Muscle of leg (tissue), 11 donors: ENCODE results near the gene CLCN6. TPM values are rescaled to one million over a fixed set of nuclear protein-coding genes. Genes with fewer than 3 reads are reported as not detected.

Source experiments
- DNase-seq: peaks from one replicate; pipeline ENCODE4 v3.0.0; 2013
- H3K27ac ChIP-seq: one replicate; pipeline ENCODE4 v1.5.1; 2013; ENCODE audit warnings: mild to moderate bottlenecking, low read length, control low read depth
- H3K27me3 ChIP-seq: one replicate; pipeline ENCODE4 v1.6.1; 2013; ENCODE audit warnings: low read length; ENCODE audit not compliant: control insufficient read depth, insufficient read depth
- H3K36me3 ChIP-seq: one replicate; pipeline ENCODE4 v1.6.1; 2013; ENCODE audit warnings: low read length; ENCODE audit not compliant: control insufficient read depth, insufficient read depth
- H3K4me1 ChIP-seq: one replicate; pipeline ENCODE4 v1.6.1; 2013; ENCODE audit warnings: low read length; ENCODE audit not compliant: control insufficient read depth, insufficient read depth
- H3K4me3 ChIP-seq: one replicate; pipeline ENCODE4 v1.5.1; 2013; ENCODE audit warnings: low read length, control low read depth
- H3K9me3 ChIP-seq: replicated peaks from 2 replicates; pipeline ENCODE4 v1.6.1; 2013; ENCODE audit warnings: low read depth, low read length; ENCODE audit not compliant: control insufficient read depth
- WGBS: methylation state at CpG from one replicate; pipeline ENCODE4 v1.1.5; 2013; ENCODE audit warnings: missing lambda C conversion rate; ENCODE audit not compliant: insufficient coverage; 5-methylcytosine and 5-hydroxymethylcytosine counted together
- polyA plus RNA-seq, 8 donors: library from polyadenylated mRNA; unstranded; fragments of 120-200 nt; gene quantifications; one replicate each; pipeline versions ENCODE4 v1.2.1 to v1.2.3, GENCODE V29; 2013; ENCODE audit warnings: inconsistent platforms in 1 of 8, low replicate concordance in 1 of 8; ENCODE audit not compliant: insufficient read length in 8 of 8, insufficient read depth in 1 of 8
- total RNA-seq: library from RNA; stranded (reverse); fragments of 120-200 nt; gene quantifications from one replicate; pipeline ENCODE4 v1.2.4, GENCODE V29; 2013

CLCN6 gene
- total and polyA plus RNA-seq, 9 donors: 7.5 to 16.2 (median 11.9) TPM

DNA sequence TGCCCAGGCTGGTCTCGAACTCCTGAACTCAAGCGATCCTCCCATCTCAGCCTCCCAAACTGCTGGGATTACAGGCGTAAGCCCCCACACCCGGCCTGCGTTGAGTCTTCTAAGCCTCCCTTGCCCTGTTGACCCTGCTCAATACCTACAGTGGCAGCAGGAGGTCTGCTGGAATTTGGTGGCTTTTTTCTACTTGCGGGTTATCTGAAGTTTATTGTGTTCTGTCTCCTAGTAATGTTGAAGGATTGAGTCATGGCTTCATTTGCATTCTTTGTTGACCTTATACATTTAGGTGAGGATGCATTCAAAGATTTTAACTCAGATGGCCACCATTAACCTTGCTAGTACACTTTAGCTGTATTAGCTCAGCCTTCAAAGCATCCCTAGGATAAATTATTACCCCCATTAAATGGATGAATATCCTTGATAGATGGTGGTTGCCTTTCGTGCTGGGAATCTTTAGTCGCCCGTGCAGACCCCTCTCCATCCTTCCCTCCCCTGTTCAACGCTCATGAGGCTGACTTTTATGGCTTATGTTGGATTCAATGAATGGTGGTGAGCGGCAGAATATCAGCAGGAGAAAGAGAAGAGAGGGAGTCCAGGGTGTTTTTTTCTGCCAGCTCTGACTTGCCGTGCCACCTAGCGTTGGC is 62.5 kb downstream of the CLCN6 start:
- WGBS: 60% methylated on average over 1 of the region's 13 CpGs
- H3K9me3 ChIP-seq: no peaks in the 10 kb centered on the region

DNA sequence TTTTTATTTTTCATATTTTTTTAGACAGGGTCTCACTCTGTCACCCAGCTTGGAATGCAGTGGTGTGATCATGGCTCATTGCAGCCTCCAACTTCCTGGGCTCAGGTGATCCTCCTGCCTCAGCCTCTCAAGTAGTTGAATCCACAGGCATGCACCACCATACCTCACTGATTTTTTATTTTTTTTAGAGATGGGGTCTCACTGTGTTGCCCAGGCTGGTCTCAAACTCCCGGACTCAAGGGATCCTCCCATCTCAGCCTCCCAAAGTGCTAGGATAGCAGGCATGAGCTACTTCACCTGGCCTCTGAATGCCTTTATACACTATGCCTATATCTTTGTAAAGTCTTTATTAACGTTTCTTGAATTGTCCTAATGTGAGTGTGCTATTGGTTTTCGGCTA is 63.1 kb downstream of the CLCN6 start:
- Histone ChIP-seq H3K27me3 (no peaks in the 10 kb centered on the region), H3K4me3 (no peak overlapping the region), H3K36me3 (no peaks in the 10 kb centered on the region), H3K4me1 (no peaks in the 10 kb centered on the region), H3K9me3 (no peaks in the 10 kb centered on the region), H3K27ac (no peak overlapping the region)
- WGBS: no CpG with 5 or more reads among the region's 3 CpGs
- DNase-seq: no peak

More for the DNA sequence above, 62.5 kb downstream of the CLCN6 start:
- H3K4me3 ChIP-seq: no peak overlapping the region
- H3K36me3 ChIP-seq: no peaks in the 10 kb centered on the region
- no peak overlapping the region for H3K27ac ChIP-seq
- no peaks in the 10 kb centered on the region for H3K27me3 ChIP-seq
- no peak for DNase-seq
- no peaks in the 10 kb centered on the region for H3K4me1 ChIP-seq

DNA sequence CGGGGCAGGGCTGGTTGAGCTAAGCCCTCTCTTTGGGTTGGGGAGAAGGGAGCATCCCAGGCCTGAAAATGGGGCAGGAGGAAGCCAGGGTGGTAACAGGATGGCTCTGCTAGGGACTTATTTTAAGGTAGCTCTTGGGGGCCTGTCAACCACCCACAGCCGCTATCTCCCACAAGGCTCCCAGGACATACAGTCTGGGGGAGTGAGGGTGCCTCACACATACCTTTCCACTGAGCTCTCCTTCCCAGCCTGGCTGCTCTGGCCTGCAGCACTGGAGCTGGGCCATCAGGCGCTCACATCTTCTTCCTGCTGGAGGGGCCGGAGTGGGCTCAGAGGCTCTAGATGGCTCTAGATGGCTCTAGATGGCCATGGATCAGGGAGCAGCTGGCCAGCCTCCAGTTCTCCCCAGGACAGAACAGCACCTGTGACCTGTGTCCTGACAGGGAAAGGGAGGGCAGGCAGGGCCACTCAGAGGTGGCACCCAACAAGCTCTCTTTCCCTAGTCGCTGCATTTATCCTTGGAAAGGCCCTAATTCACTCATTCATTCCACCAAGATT is 63.7 kb downstream of the CLCN6 start:
- Histone ChIP-seq H3K4me1 (no peaks in the 10 kb centered on the region), H3K36me3 (no peaks in the 10 kb centered on the region), H3K4me3 (no peak overlapping the region), H3K27ac (no peak overlapping the region), H3K27me3 (peaks cover 2% of the 10 kb centered on the region), H3K9me3 (no peaks in the 10 kb centered on the region)
- no peak for DNase-seq
- 89% methylated on average over 3 of the region's 5 CpGs for WGBS

DNA sequence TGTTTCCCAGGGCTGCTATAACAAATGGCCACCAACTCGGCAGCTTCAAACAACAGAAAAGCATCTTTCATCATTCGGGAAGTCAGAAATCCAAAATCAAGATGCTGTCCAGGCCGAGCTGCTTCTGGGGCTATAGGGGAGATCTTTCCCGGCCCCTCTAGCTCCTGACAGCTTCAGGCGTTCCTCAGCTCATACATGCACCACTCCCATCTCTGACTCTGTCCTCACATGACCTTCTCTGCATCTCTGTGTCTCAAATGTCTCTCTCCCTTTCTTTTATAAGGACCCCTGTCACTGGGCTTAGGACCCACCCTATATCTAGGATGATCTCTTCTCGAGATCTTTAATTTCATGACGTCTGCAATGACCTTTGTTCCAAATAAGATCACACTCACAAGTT is 66.6 kb downstream of the CLCN6 start:
- H3K27me3 ChIP-seq: peaks cover 2% of the 10 kb centered on the region

DNA sequence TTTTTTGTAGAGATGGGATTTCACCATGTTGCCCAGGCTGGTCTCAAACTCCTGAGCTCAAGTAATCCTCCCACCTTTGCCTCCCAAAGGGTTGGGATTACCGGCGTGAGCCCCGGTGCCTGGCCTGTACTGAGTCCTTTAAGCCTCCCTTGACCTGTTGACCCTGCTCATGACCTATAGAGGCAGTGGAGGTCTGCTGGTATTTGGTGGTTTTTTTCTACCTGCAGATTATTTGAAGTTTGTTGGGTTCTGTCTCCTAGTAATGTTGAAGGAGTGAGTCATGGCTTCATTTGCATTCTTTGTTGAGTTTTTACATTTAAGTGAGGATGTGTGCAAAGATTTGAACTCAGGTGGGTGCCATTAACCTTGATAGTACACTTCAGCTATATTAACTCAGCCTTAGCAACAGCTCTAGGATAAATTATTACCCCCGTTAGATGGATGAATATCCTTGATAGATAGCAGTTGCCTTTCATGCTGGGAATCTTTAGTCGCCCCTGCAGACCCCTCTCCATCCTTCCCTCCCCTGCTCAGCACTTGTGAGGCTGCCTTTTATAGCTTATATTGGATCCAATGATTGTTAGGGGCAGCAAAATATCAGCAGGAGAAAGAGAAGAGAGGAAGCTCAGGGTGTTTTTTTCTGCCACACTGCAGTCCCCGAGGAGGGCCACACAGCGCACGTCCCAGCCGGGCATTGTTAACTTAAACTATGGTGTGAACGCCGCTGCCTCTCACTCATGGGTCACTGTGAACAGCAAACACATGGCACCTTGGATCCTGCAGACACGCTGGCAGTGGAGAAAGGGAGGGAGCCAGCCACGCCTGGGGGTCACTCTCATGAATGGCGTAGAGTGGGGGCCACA is 67.6 kb downstream of the CLCN6 start:
- 60% methylated on average over 12 of the region's 14 CpGs for WGBS
- no peak overlapping the region for H3K4me3 ChIP-seq
- H3K36me3 ChIP-seq: no peaks in the 10 kb centered on the region
- peaks cover 2% of the 10 kb centered on the region for H3K27me3 ChIP-seq
- H3K27ac ChIP-seq: no peak overlapping the region
- H3K9me3 ChIP-seq: no peaks in the 10 kb centered on the region
- peaks cover 1% of the 10 kb centered on the region for H3K4me1 ChIP-seq
- no peak for DNase-seq

More for the DNA sequence above, 66.6 kb downstream of the CLCN6 start:
- no peaks in the 10 kb centered on the region for H3K4me1 ChIP-seq
- no peaks in the 10 kb centered on the region for H3K36me3 ChIP-seq
- H3K4me3 ChIP-seq: no peak overlapping the region
- H3K9me3 ChIP-seq: no peaks in the 10 kb centered on the region
- no peak for DNase-seq
- H3K27ac ChIP-seq: no peak overlapping the region
- 47% methylated on average over 5 of the region's 7 CpGs for WGBS

DNA sequence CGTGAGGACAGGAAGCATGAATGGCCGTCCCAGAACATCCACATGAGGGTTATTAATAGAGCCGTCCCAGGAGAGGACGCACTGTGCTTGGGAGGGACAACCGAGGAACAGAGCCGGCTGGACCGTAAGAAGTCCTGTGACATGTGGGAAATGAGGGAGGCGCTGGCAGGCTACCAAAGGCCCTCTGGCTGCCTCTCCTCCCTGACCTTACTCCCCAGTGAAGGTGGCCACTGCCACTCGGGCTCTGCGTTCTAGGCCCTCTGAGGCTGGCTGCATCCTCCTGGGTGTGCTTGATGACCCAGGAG is 68.2 kb downstream of the CLCN6 start:
- peak; percentile 55 for DNase-seq
- no peaks in the 10 kb centered on the region for H3K36me3 ChIP-seq
- H3K4me3 ChIP-seq: no peak overlapping the region
- H3K9me3 ChIP-seq: no peaks in the 10 kb centered on the region
- peaks cover 7% of the 10 kb centered on the region for H3K4me1 ChIP-seq
- H3K27me3 ChIP-seq: peaks cover 2% of the 10 kb centered on the region
- no peak overlapping the region for H3K27ac ChIP-seq
- WGBS: 58% methylated on average over 6 of the region's 10 CpGs

DNA sequence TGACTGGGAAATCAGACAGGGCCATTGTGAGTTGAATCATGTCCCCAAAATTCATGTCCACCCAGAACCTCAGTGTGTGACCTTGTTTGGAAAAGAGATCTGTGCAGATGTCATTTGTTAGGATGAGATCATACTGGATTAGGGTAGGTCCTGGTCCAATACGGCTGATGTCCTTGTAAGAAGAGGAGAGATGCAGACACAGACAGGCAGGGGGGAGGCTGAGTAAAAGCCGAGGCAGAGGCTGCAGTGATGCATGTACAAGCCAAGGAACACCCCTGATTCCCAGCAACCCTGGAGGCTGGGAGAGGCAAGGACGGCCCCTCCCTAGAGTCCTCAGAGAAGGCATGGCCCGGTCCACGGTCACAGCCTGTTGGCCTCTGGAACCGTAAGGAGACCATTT is 68.6 kb downstream of the CLCN6 start:
- 51% methylated on average over 6 of the region's 6 CpGs for WGBS
- Histone ChIP-seq H3K27me3 (peaks cover 2% of the 10 kb centered on the region), H3K4me3 (no peak overlapping the region), H3K27ac (peak overlapping the region; percentile 35), H3K4me1 (peaks cover 11% of the 10 kb centered on the region), H3K36me3 (no peaks in the 10 kb centered on the region), H3K9me3 (no peaks in the 10 kb centered on the region)
- no peak for DNase-seq

DNA sequence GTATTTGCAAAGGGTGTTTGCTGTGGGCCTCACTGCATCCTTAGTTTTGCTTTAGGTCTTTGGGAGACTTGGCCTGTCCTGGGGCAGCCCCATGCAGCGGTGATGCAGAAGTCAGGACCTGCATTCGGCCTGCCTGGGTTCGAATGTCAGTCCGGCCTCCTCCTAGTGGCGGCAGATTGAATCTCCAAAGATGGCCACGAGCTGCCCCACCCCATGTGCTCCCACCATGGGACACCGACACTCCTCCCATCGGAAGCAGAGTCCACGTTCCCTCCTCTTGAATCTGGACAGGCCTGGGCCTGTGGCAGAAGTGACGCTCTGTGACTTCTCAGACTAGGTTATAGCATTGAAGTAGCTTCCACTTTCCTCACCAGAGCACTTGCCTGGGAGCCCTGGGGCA is 69.1 kb downstream of the CLCN6 start:
- Histone ChIP-seq H3K4me1 (peaks cover 16% of the 10 kb centered on the region), H3K9me3 (no peaks in the 10 kb centered on the region), H3K27ac (peak overlapping the region; percentile 35), H3K4me3 (no peak overlapping the region), H3K36me3 (no peaks in the 10 kb centered on the region), H3K27me3 (peaks cover 2% of the 10 kb centered on the region)
- no peak for DNase-seq
- WGBS: 74% methylated on average over 10 of the region's 10 CpGs

DNA sequence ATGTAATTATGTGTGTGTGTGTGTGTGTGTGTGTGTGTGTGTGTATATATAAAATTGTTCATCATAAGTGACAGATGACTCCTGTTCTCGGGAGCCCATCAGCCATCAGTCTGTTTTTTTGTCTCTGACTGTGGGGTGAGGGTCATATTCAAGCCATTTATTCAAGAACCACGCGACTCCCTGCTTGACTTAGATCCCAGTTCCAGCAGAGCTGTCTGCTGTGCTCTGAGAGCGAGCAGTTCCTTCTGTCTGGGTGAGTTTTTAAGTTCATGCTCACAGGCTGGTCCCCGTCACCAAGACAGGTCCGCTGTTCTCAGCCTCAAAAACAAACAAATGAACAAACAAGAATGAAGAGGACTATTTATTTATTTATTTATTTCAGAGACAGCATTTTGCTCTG is 71.1 kb downstream of the CLCN6 start:
- Histone ChIP-seq H3K36me3 (no peaks in the 10 kb centered on the region), H3K4me3 (no peak overlapping the region), H3K27ac (no peak overlapping the region), H3K9me3 (peaks cover under 1% of the 10 kb centered on the region), H3K4me1 (peaks cover 35% of the 10 kb centered on the region), H3K27me3 (peaks cover 2% of the 10 kb centered on the region)
- DNase-seq: no peak
- WGBS: 80% methylated on average over 1 of the region's 6 CpGs

DNA sequence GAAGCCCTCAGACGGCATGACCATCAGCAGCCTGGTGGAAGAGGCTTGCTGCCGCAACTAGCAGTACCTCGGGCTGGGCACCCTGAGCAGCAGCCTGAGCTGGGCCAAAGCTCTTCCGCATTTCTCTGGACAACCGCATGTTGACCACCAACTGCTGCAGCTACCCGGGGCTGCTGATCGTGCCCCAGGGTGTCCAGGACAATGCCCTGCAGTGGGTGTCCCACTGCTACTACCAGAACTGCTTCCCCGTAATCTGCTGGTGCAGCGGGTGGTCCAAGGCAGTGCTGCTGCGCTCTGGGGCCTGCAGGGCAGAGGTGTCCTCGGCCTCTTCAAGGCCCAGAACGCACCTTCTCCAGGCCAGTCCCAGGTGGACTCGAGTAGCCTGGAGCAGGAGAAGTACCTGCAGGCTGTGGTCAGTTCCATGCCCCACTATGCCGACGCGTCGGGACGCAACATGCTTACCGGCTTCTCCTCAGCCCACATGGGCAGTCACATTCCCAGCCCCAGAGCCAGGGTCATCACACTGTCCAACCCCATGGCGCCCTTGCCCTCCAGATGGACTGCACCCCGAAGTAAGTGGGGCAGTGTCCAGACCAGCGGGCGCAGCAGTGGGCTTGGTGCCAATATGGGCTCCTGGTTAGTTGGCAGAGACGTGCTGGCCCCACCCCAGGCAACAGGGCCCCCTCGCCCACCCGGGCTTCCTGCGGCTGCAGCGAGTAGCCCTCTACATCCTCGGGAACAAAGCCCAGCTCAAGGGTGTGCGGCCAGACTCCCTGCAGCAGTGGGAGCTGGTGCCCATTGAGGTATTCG is 72.3 kb downstream of the CLCN6 start:
- Histone ChIP-seq H3K36me3 (no peaks in the 10 kb centered on the region), H3K27me3 (peaks cover 2% of the 10 kb centered on the region), H3K27ac (no peak overlapping the region), H3K4me1 (peaks cover 46% of the 10 kb centered on the region), H3K4me3 (no peak overlapping the region), H3K9me3 (peaks cover 2% of the 10 kb centered on the region)
- 87% methylated on average over 31 of the region's 31 CpGs for WGBS
- DNase-seq: no peak
